Keratinocyte (primary cell): ENCODE data around the gene ANO2. TPM values are rescaled to one million over a fixed set of nuclear protein-coding genes. Genes with fewer than 3 reads are reported as not detected.

Experiments
- DNase-seq: peaks from one replicate; pipeline ENCODE4 v3.0.0-alpha.2; 2011; ENCODE audit warnings: low read depth, missing footprints, low spot score
- FAIRE-seq: peaks from 2 replicates; lab custom pipeline; 2011; peaks lifted over from hg19 to GRCh38; lab: Jason Lieb, UNC
- H2AFZ ChIP-seq: 2 replicates; pipeline ENCODE4 v1.6.0; 2012; ENCODE audit warnings: low read length, control low read depth, inconsistent platforms; ENCODE audit not compliant: control insufficient read depth
- H3K27ac ChIP-seq: 2 replicates; pipeline ENCODE4 v1.5.1; 2011; ENCODE audit warnings: low read length; ENCODE audit not compliant: control insufficient read depth, insufficient read depth
- H3K27me3 ChIP-seq: 3 replicates; pipeline ENCODE4 v1.6.0; 2011; ENCODE audit warnings: low read length; ENCODE audit not compliant: control insufficient read depth, insufficient read depth; ENCODE audit errors: extremely low read depth
- H3K36me3 ChIP-seq, 2 experiments: 2 replicates in 1 of 2; 3 replicates in 1 of 2; pipeline ENCODE4 v1.5.1; 2011; ENCODE audit warnings: low read length in 2 of 2, mild to moderate bottlenecking in 1 of 2; ENCODE audit not compliant: control insufficient read depth in 2 of 2, insufficient read depth in 2 of 2; ENCODE audit errors: extremely low read depth in 1 of 2
- H3K4me1 ChIP-seq: 3 replicates; pipeline ENCODE4 v1.5.1; 2011; ENCODE audit warnings: low read length; ENCODE audit not compliant: control insufficient read depth, insufficient read depth; ENCODE audit errors: extremely low read depth
- H3K4me2 ChIP-seq: 3 replicates; pipeline ENCODE4 v1.6.0; 2011; ENCODE audit warnings: low read depth, low read length; ENCODE audit not compliant: control insufficient read depth, insufficient read depth; ENCODE audit errors: extremely low read depth
- H3K4me3 ChIP-seq, 3 experiments: fragments of 200-600 bp in 1 of 3; sonication (generic) in 1 of 3; 2 replicates in 2 of 3; 3 replicates in 1 of 3; pipeline ENCODE4 v1.5.1; 2011 to 2016; ENCODE audit warnings: low read length in 3 of 3, mild to moderate bottlenecking in 3 of 3, control low read depth in 2 of 3, inconsistent platforms in 1 of 3, low read depth in 1 of 3, mixed read lengths in 1 of 3, mixed run types in 1 of 3, moderate library complexity in 1 of 3; ENCODE audit not compliant: control insufficient read depth in 2 of 3, insufficient read depth in 2 of 3; ENCODE audit errors: extremely low read depth in 1 of 3
- H3K79me2 ChIP-seq: 2 replicates; pipeline ENCODE4 v1.6.0; 2012; ENCODE audit warnings: low read length; ENCODE audit not compliant: control insufficient read depth, insufficient read depth
- H3K9ac ChIP-seq: 3 replicates; pipeline ENCODE4 v1.6.0; 2011; ENCODE audit warnings: low read length; ENCODE audit not compliant: control insufficient read depth, insufficient read depth; ENCODE audit errors: extremely low read depth
- H3K9me1 ChIP-seq: 3 replicates; pipeline ENCODE4 v1.6.0; 2011; ENCODE audit warnings: low read length; ENCODE audit not compliant: control insufficient read depth, insufficient read depth; ENCODE audit errors: extremely low read depth
- H3K9me3 ChIP-seq: 2 replicates; pipeline ENCODE4 v1.5.1; 2012; ENCODE audit warnings: low read depth, low read length; ENCODE audit not compliant: control insufficient read depth
- H4K20me1 ChIP-seq: 3 replicates; pipeline ENCODE4 v1.6.0; 2011; ENCODE audit warnings: low read length; ENCODE audit not compliant: control insufficient read depth, insufficient read depth; ENCODE audit errors: extremely low read depth
- CTCF ChIP-seq, 3 experiments: IDR thresholded peaks in 1 of 3; conservative IDR thresholded peaks in 1 of 3; optimal IDR thresholded peaks in 1 of 3; 2 replicates in 2 of 3; 3 replicates in 1 of 3; pipeline versions ENCODE3 to v1.5.1; 2011; ENCODE audit warnings: low read length in 3 of 3, mild to moderate bottlenecking in 3 of 3, moderate library complexity in 2 of 3, control low read depth in 1 of 3, inconsistent platforms in 1 of 3; ENCODE audit not compliant: insufficient read depth in 2 of 3; ENCODE audit errors: extremely low read depth in 1 of 3
- EZH2 ChIP-seq: IDR thresholded peaks from one replicate; pipeline ENCODE4 v1.6.1; 2012; ENCODE audit warnings: inconsistent platforms, mild to moderate bottlenecking, low read length, moderate library complexity
- dilution Hi-C: fragments of 300-500 bp; cut with MboI; formaldehyde crosslinking; loops from one replicate; pipeline ENCODE4 v1.7.0; 2020; ENCODE audit warnings: low sequenced_read_pairs; ENCODE audit not compliant: extremely low pct_ligation_motif_present
- polyA plus RNA-seq, 5 experiments: library from polyadenylated mRNA; depleted of rRNA in 3 of 5; stranded (reverse) in 3 of 5; stranded (forward) in 1 of 5; unstranded in 1 of 5; fragments of >200 nt; gene quantifications; 1 replicate in 1 of 5; 2 replicates in 3 of 5; 3 replicates in 1 of 5; pipeline versions ENCODE4 v1.2.1 to v1.2.3, GENCODE V29; 2011 to 2012; ENCODE audit warnings: missing spikeins in 2 of 5, low read depth in 1 of 5, low replicate concordance in 1 of 5

The ANO2 gene
- polyA plus RNA-seq, 1 donor (not counting 4 experiments of a cell fraction or from before 2014, with no cell fraction given) = 0.14 TPM

GRCh38 chr12:5612556-5613410 is 332.3 kb downstream of the ANO2 start:
- Histone ChIP-seq H3K9me1 (no peaks in the 10 kb centered on the region), H3K36me3 (no peaks in the 10 kb centered on the region), H3K27me3 (no peaks in the 10 kb centered on the region), H3K9ac (no peak overlapping the region), H3K4me2 (no peak overlapping the region), H2AFZ (no peak overlapping the region), H3K4me3 (no peak overlapping the region), H4K20me1 (no peaks in the 10 kb centered on the region), H3K79me2 (no peaks in the 10 kb centered on the region), H3K27ac (no peak overlapping the region), H3K9me3 (peaks cover 2% of the 10 kb centered on the region), H3K4me1 (no peaks in the 10 kb centered on the region)
- TF ChIP-seq EZH2 (no peak), CTCF (optimal IDR thresholded peaks at IDR 0.05 in 1 of 3, IDR thresholded peaks at IDR 0.05 in 1 of 3, conservative IDR thresholded peaks at IDR 0.05 in 1 of 3; ENCODE audit: extremely low read depth in 1 of 3, insufficient read depth in 2 of 3, low read length in 3 of 3) (no peak)
- dilution Hi-C loops = no loop called here
- DNase-seq = no peak
- FAIRE-seq = no peak

GRCh38 chr12:5611162-5611561 is 333.9 kb downstream of the ANO2 start:
- FAIRE-seq (no peak), DNase-seq (no peak)
- no peak overlapping the region for H3K4me3 ChIP-seq
- H3K79me2 ChIP-seq = no peaks in the 10 kb centered on the region
- no peaks in the 10 kb centered on the region for H3K9me3 ChIP-seq
- no peaks in the 10 kb centered on the region for H4K20me1 ChIP-seq
- no peak overlapping the region for H3K4me2 ChIP-seq
- no peaks in the 10 kb centered on the region for H3K9me1 ChIP-seq
- H3K9ac ChIP-seq = no peak overlapping the region
- H3K36me3 ChIP-seq = no peaks in the 10 kb centered on the region
- no peak overlapping the region for H3K27ac ChIP-seq
- no peaks in the 10 kb centered on the region for H3K27me3 ChIP-seq
- TF ChIP-seq CTCF (optimal IDR thresholded peaks at IDR 0.05 in 1 of 3, IDR thresholded peaks at IDR 0.05 in 1 of 3, conservative IDR thresholded peaks at IDR 0.05 in 1 of 3; ENCODE audit: extremely low read depth in 1 of 3, insufficient read depth in 2 of 3, low read length in 3 of 3) (no peak), EZH2 (no peak)
- no peaks in the 10 kb centered on the region for H3K4me1 ChIP-seq
- H2AFZ ChIP-seq = no peak overlapping the region
- dilution Hi-C loops = no loop called here
